Measurements from ENCODE around the gene CDH8. TPM values are rescaled to one million over a fixed set of nuclear protein-coding genes. Genes with fewer than 3 reads are reported as not detected.

CDH8 gene
- total and polyA plus RNA-seq, 4 donors = 0.09 TPM; not detected in 3

- H3K27me3 ChIP-seq (ENCODE audit: control insufficient read depth in 4 of 4, insufficient read depth in 4 of 4, low read length in 3 of 4) = no peaks in the 10 kb centered on the region
- DNase-seq (ENCODE audit: low spot score) = no peak
- 77% methylated on average over 1 of the region's 1 CpG for WGBS
- no peaks in the 10 kb centered on the region for H3K4me1 ChIP-seq (ENCODE audit: control insufficient read depth in 4 of 4, insufficient read depth in 4 of 4, low read length in 3 of 4)
- H3K4me3 ChIP-seq (ENCODE audit: low read depth in 1 of 3, low read length in 3 of 3) = no peak overlapping the region
- no peak overlapping the region for H3K27ac ChIP-seq (ENCODE audit: low read depth in 1 of 2, low read length in 2 of 2)
- TF ChIP-seq MAX (IDR thresholded peaks at IDR 0.05) (no peak), HNF4G (IDR thresholded peaks at IDR 0.05) (no peak), REST (IDR thresholded peaks at IDR 0.05) (no peak), FOXA1 (IDR thresholded peaks at IDR 0.05) (no peak), HNF4A (conservative IDR thresholded peaks at IDR 0.05) (no peak), RAD21 (IDR thresholded peaks at IDR 0.05) (no peak), RXRA (IDR thresholded peaks at IDR 0.05) (no peak), CTCF (IDR thresholded peaks at IDR 0.05; ENCODE audit: low read depth, low read length, missing input control) (no peak), FOXA2 (IDR thresholded peaks at IDR 0.05) (no peak), ZBTB33 (IDR thresholded peaks at IDR 0.05) (no peak), SP1 (IDR thresholded peaks at IDR 0.05) (no peak), JUND (IDR thresholded peaks at IDR 0.05) (no peak), GABPA (IDR thresholded peaks at IDR 0.05 in 1 of 2, conservative IDR thresholded peaks at IDR 0.05 in 1 of 2) (no peak)
- no peak overlapping the region for H3K9ac ChIP-seq (ENCODE audit: low read depth in 1 of 2, low read length in 2 of 2)
- no peaks in the 10 kb centered on the region for H3K9me3 ChIP-seq (ENCODE audit: control insufficient read depth in 4 of 4, low read length in 3 of 4)
- no peaks in the 10 kb centered on the region for H3K36me3 ChIP-seq (ENCODE audit: control insufficient read depth in 4 of 4, insufficient read depth in 3 of 4, low read depth in 1 of 4, low read length in 3 of 4)
Observed at GRCh38 chr16:61818850-61819249, 217.4 kb downstream of the CDH8 start.

- no peak overlapping the region for H3K27ac ChIP-seq (ENCODE audit: low read depth in 1 of 2, low read length in 2 of 2)
- WGBS = 56% methylated on average over 8 of the region's 8 CpGs
- H3K4me1 ChIP-seq (ENCODE audit: control insufficient read depth in 4 of 4, insufficient read depth in 4 of 4, low read length in 3 of 4) = no peaks in the 10 kb centered on the region
- H3K4me3 ChIP-seq (ENCODE audit: low read depth in 1 of 3, low read length in 3 of 3) = no peak overlapping the region
- no peak overlapping the region for H3K9ac ChIP-seq (ENCODE audit: low read depth in 1 of 2, low read length in 2 of 2)
- H3K27me3 ChIP-seq (ENCODE audit: control insufficient read depth in 4 of 4, insufficient read depth in 4 of 4, low read length in 3 of 4) = no peaks in the 10 kb centered on the region
- no peak for DNase-seq (ENCODE audit: low spot score)
- H3K36me3 ChIP-seq (ENCODE audit: control insufficient read depth in 4 of 4, insufficient read depth in 3 of 4, low read depth in 1 of 4, low read length in 3 of 4) = no peaks in the 10 kb centered on the region
- H3K9me3 ChIP-seq (ENCODE audit: control insufficient read depth in 4 of 4, low read length in 3 of 4) = no peaks in the 10 kb centered on the region
- no peak for TF ChIP-seq EGR1 (IDR thresholded peaks at IDR 0.05; ENCODE audit: low read depth in 2 of 2)
- no peak for TF ChIP-seq FOXA2 (IDR thresholded peaks at IDR 0.05)
- no peak for TF ChIP-seq FOXA1 (IDR thresholded peaks at IDR 0.05)
- no peak for TF ChIP-seq HNF4G (IDR thresholded peaks at IDR 0.05)
- no peak for TF ChIP-seq CTCF (IDR thresholded peaks at IDR 0.05; ENCODE audit: low read depth, low read length, missing input control)
- no peak for TF ChIP-seq TAF1 (conservative IDR thresholded peaks at IDR 0.05)
- TF ChIP-seq ATF3 (IDR thresholded peaks at IDR 0.05) = no peak
- TF ChIP-seq MAX (IDR thresholded peaks at IDR 0.05) = no peak
- no peak for TF ChIP-seq RAD21 (IDR thresholded peaks at IDR 0.05)
- no peak for TF ChIP-seq JUND (IDR thresholded peaks at IDR 0.05)
- no peak for TF ChIP-seq RXRA (IDR thresholded peaks at IDR 0.05)
- no peak for TF ChIP-seq NR2F2 (IDR thresholded peaks at IDR 0.05)
- no peak for TF ChIP-seq SP1 (IDR thresholded peaks at IDR 0.05)
- TF ChIP-seq GABPA (IDR thresholded peaks at IDR 0.05 in 1 of 2, conservative IDR thresholded peaks at IDR 0.05 in 1 of 2) = no peak
- no peak for TF ChIP-seq YY1 (IDR thresholded peaks at IDR 0.05)
Observed at GRCh38 chr16:61817583-61818278, 218.5 kb downstream of the CDH8 start.
